MCF 10A (cell line): ENCODE measurements around the gene BAHD1. TPM values are rescaled to one million over a fixed set of nuclear protein-coding genes. Genes with fewer than 3 reads are reported as not detected.

Experiments
- BruUV-seq: library from RNA; stranded (reverse); fragments of 400-500 nt; replicated peaks from 2 replicates; lab custom pipeline; 2021; lab: Mats Ljungman, UMichigan
- CTCF ChIA-PET: fragments of 300-600 bp; sonication (Branson Sonifier 250); formaldehyde crosslinking; extraction: SDS; loops from one replicate; lab custom pipeline; 2021; ENCODE audit warnings: antibody characterized with exemption, inconsistent platforms; lab: Yijun Ruan, JAX
- POLR2A ChIA-PET: fragments of 300-600, 350-650 bp; sonication (Branson Sonifier 250); formaldehyde crosslinking; extraction: SDS; loops from one replicate; lab custom pipeline; 2020; ENCODE audit warnings: antibody characterized with exemption, inconsistent platforms; lab: Yijun Ruan, JAX
- DNase-seq: peaks from one replicate; pipeline ENCODE4 v3.0.0-alpha.2; 2018; ENCODE audit not compliant: unreplicated experiment
- H3K27ac Mint-ChIP-seq: one replicate; pipeline ENCODE4 v1.8.0; 2022; ENCODE audit warnings: mild to moderate bottlenecking, low read depth, mixed read lengths; ENCODE audit not compliant: unreplicated experiment
- H3K27me3 Mint-ChIP-seq: one replicate; pipeline ENCODE4 v1.8.0; 2022; ENCODE audit warnings: mixed read lengths; ENCODE audit not compliant: insufficient read depth, unreplicated experiment
- H3K36me3 Mint-ChIP-seq: one replicate; pipeline ENCODE4 v1.8.0; 2022; ENCODE audit warnings: mild to moderate bottlenecking, moderate library complexity, mixed read lengths; ENCODE audit not compliant: insufficient read depth, unreplicated experiment
- H3K4me1 Mint-ChIP-seq: one replicate; pipeline ENCODE4 v1.8.0; 2022; ENCODE audit warnings: mixed read lengths; ENCODE audit not compliant: insufficient read depth, unreplicated experiment
- H3K4me3 Mint-ChIP-seq: one replicate; pipeline ENCODE4 v1.8.0; 2022; ENCODE audit warnings: mild to moderate bottlenecking, moderate library complexity, mixed read lengths; ENCODE audit not compliant: unreplicated experiment
- H3K9me3 Mint-ChIP-seq: one replicate; pipeline ENCODE4 v1.8.0; 2022; ENCODE audit warnings: mixed read lengths; ENCODE audit not compliant: unreplicated experiment
- CTCF ChIP-seq: fragments of 200-600 bp; IDR thresholded peaks from one replicate; pipeline ENCODE4 v1.8.0; 2022; ENCODE audit warnings: antibody characterized with exemption, mild to moderate bottlenecking; ENCODE audit not compliant: unreplicated experiment
- intact Hi-C: fragments of 100-400 bp; cut with micrococcal nuclease; formaldehyde crosslinking; loops from 2 replicates; pipeline ENCODE4 v1.14.1; 2022
- total RNA-seq: library from RNA; stranded (reverse); gene quantifications from 2 replicates; pipeline ENCODE4 v1.2.3, GENCODE V29; 2022

The BAHD1 gene
- total RNA-seq, 1 experiment from 2014 or later = 14.9 TPM

GRCh38 chr15:40398413-40398873 lies 42.3 kb upstream of the BAHD1 start:
- Mint-ChIP-seq H3K4me1 (no peaks in the 10 kb centered on the region), H3K27me3 (no peaks in the 10 kb centered on the region), H3K36me3 (peaks cover 6% of the 10 kb centered on the region), H3K4me3 (no peak overlapping the region), H3K27ac (no peak overlapping the region), H3K9me3 (no peaks in the 10 kb centered on the region)
- DNase-seq = no peak
- CTCF ChIA-PET = interaction anchor here (0.8 to 1.4 kb wide), 5 partner anchors 18 to 60 kb away, joined by 3 to 4 read pairs (median 3); no protein-coding TSS in a partner anchor
- BruUV-seq = no TSS peak
- POLR2A ChIA-PET = interaction anchor here (0.8 to 1.3 kb wide), 4 partner anchors 8 to 60 kb away, joined by 3 to 6 read pairs (median 4); partner anchors contain the start of gene IVD
- intact Hi-C loops = no loop called here
- TF ChIP-seq CTCF = no peak

- CTCF ChIA-PET = interaction anchor here (0.6 to 1.2 kb wide), 4 partner anchors 8 to 266 kb away, joined by 3 read pairs; no protein-coding TSS in a partner anchor
- Mint-ChIP-seq H3K27ac (no peak overlapping the region), H3K4me3 (no peak overlapping the region), H3K9me3 (no peaks in the 10 kb centered on the region), H3K27me3 (no peaks in the 10 kb centered on the region), H3K36me3 (no peaks in the 10 kb centered on the region), H3K4me1 (no peaks in the 10 kb centered on the region)
- no peak for DNase-seq
- POLR2A ChIA-PET = interaction anchor here (1.3 kb wide), 1 partner anchor 60 kb away, joined by 3 read pairs; no protein-coding TSS in a partner anchor
- TF ChIP-seq CTCF = no peak
- intact Hi-C loops = no loop called here
- no TSS peak for BruUV-seq
Measured at GRCh38 chr15:40399370-40399769, 41.4 kb upstream of the BAHD1 start.

- H3K27ac Mint-ChIP-seq = peak within 1 kb of the TSS; percentile 64
- H3K27me3 Mint-ChIP-seq = no peaks in the 10 kb centered on the region
- H3K9me3 Mint-ChIP-seq = no peaks in the 10 kb centered on the region
- TF ChIP-seq CTCF = no peak
- peaks cover 6% of the 10 kb centered on the region for H3K4me1 Mint-ChIP-seq
- DNase-seq = peak; percentile 94
- ChIA-PET CTCF (interaction anchor here (0.6 to 3.1 kb wide), 12 partner anchors 10 to 132 kb away, joined by 3 to 16 read pairs (median 5); no protein-coding TSS in a partner anchor), POLR2A (interaction anchor here (0.6 to 3.8 kb wide), 22 partner anchors 8 to 471 kb away, joined by 3 to 38 read pairs (median 6); partner anchors contain the start of genes BAHD1, CCDC9B, KNSTRN and PAK6)
- H3K36me3 Mint-ChIP-seq = peaks cover 20% of the 10 kb centered on the region
- intact Hi-C loops = no loop called here
- BruUV-seq = no TSS peak
- H3K4me3 Mint-ChIP-seq = peak within 1 kb of the TSS; percentile 83
Measured at GRCh38 chr15:40405501-40406381, 35.0 kb upstream of the BAHD1 start, which contains the start of gene IVD. IVD (plus strand) TSS chr15:40405795; CDS start chr15:40405828, 33 bp downstream.
